Measurements from ENCODE around the gene PRH1.

The PRH1 gene

GRCh38 chr12:10904686-10905085 is 20.6 kb upstream of the PRH1 start:
- no peak for DNase-seq (ENCODE audit: low spot score)
- no peak for TF ChIP-seq CTCF (IDR thresholded peaks at IDR 0.05; ENCODE audit: borderline replicate concordance, control extremely low read depth, extremely low read depth, insufficient read depth, missing control alignments)
- in situ Hi-C loops (cut with MboI; ENCODE audit: low sequenced_read_pairs, unreplicated experiment): no loop called here

GRCh38 chr12:10901427-10901826 is 17.4 kb upstream of the PRH1 start:
- in situ Hi-C loops (cut with MboI; ENCODE audit: low sequenced_read_pairs, unreplicated experiment): no loop called here
- no peak for DNase-seq (ENCODE audit: low spot score)
- TF ChIP-seq CTCF (IDR thresholded peaks at IDR 0.05; ENCODE audit: borderline replicate concordance, control extremely low read depth, extremely low read depth, insufficient read depth, missing control alignments): no peak

GRCh38 chr12:10900972-10901371 is 16.9 kb upstream of the PRH1 start:
- in situ Hi-C loops (cut with MboI; ENCODE audit: low sequenced_read_pairs, unreplicated experiment): no loop called here
- no peak for DNase-seq (ENCODE audit: low spot score)
- no peak for TF ChIP-seq CTCF (IDR thresholded peaks at IDR 0.05; ENCODE audit: borderline replicate concordance, control extremely low read depth, extremely low read depth, insufficient read depth, missing control alignments)

GRCh38 chr12:10900530-10900929 is 16.5 kb upstream of the PRH1 start:
- in situ Hi-C loops (cut with MboI; ENCODE audit: low sequenced_read_pairs, unreplicated experiment): no loop called here
- no peak for TF ChIP-seq CTCF (IDR thresholded peaks at IDR 0.05; ENCODE audit: borderline replicate concordance, control extremely low read depth, extremely low read depth, insufficient read depth, missing control alignments)
- DNase-seq (ENCODE audit: low spot score): no peak

- no peak for DNase-seq (ENCODE audit: low spot score)
- in situ Hi-C loops (cut with MboI; ENCODE audit: low sequenced_read_pairs, unreplicated experiment): no loop called here
- no peak for TF ChIP-seq CTCF (IDR thresholded peaks at IDR 0.05; ENCODE audit: borderline replicate concordance, control extremely low read depth, extremely low read depth, insufficient read depth, missing control alignments)
These were observed 12.8 kb upstream of the PRH1 start for GRCh38 chr12:10896854-10897253.

- in situ Hi-C loops (cut with MboI; ENCODE audit: low sequenced_read_pairs, unreplicated experiment): no loop called here
- DNase-seq (ENCODE audit: low spot score): no peak
- no peak for TF ChIP-seq CTCF (IDR thresholded peaks at IDR 0.05; ENCODE audit: borderline replicate concordance, control extremely low read depth, extremely low read depth, insufficient read depth, missing control alignments)
These were observed 7.9 kb upstream of the PRH1 start for GRCh38 chr12:10891937-10892336.

- no peak for TF ChIP-seq CTCF (IDR thresholded peaks at IDR 0.05; ENCODE audit: borderline replicate concordance, control extremely low read depth, extremely low read depth, insufficient read depth, missing control alignments)
- DNase-seq (ENCODE audit: low spot score): no peak
- in situ Hi-C loops (cut with MboI; ENCODE audit: low sequenced_read_pairs, unreplicated experiment): no loop called here
These were observed 5.2 kb upstream of the PRH1 start for GRCh38 chr12:10889226-10889625.
